HG03039 (cell line): ENCODE results near the gene TEX53.

Source experiments
- ATAC-seq: cut with Tn5 transposase; IDR thresholded peaks from one replicate; pipeline ENCODE4 v1.9.1; 2021; ENCODE audit warnings: mild to moderate bottlenecking, moderate library complexity; ENCODE audit not compliant: unreplicated experiment

The TEX53 gene

GRCh38 chr9:114657705-114658104 lies at the start of gene TEX53:
TSS of gene TEX53 (minus strand) at chr9:114657805. CDS start at chr9:114657774, 31 bp downstream.
- ATAC-seq = no peak

GRCh38 chr9:114706711-114707110 lies 49.1 kb upstream of the TEX53 start:
- ATAC-seq = no peak

GRCh38 chr9:114701988-114702387 lies 44.4 kb upstream of the TEX53 start:
- ATAC-seq = no peak

GRCh38 chr9:114697951-114698351 lies 40.3 kb upstream of the TEX53 start:
- no peak for ATAC-seq

GRCh38 chr9:114696814-114697544 lies 39.4 kb upstream of the TEX53 start:
- peak; percentile 59 for ATAC-seq

- ATAC-seq = no peak
Measured at GRCh38 chr9:114695948-114696347, 38.3 kb upstream of the TEX53 start.

GRCh38 chr9:114694719-114695269 lies 37.2 kb upstream of the TEX53 start:
- peak; percentile 38 for ATAC-seq

- no peak for ATAC-seq
Measured at GRCh38 chr9:114694146-114694545, 36.5 kb upstream of the TEX53 start.

- ATAC-seq = no peak
Measured at GRCh38 chr9:114693248-114693855, 35.7 kb upstream of the TEX53 start.

- ATAC-seq = no peak
Measured at GRCh38 chr9:114691956-114692295, 34.3 kb upstream of the TEX53 start.

GRCh38 chr9:114691046-114691955 lies 33.7 kb upstream of the TEX53 start:
- peak; percentile 65 for ATAC-seq

GRCh38 chr9:114690308-114690707 lies 32.7 kb upstream of the TEX53 start:
- no peak for ATAC-seq

- no peak for ATAC-seq
Measured at GRCh38 chr9:114689813-114690212, 32.2 kb upstream of the TEX53 start.

GRCh38 chr9:114688909-114689610 lies 31.5 kb upstream of the TEX53 start:
- ATAC-seq = no peak

- no peak for ATAC-seq
Measured at GRCh38 chr9:114688379-114688778, 30.8 kb upstream of the TEX53 start.

GRCh38 chr9:114687034-114687433 lies 29.4 kb upstream of the TEX53 start:
- ATAC-seq = no peak

GRCh38 chr9:114685951-114686350 lies 28.3 kb upstream of the TEX53 start:
- no peak for ATAC-seq

GRCh38 chr9:114684036-114684435 lies 26.4 kb upstream of the TEX53 start:
- no peak for ATAC-seq

- ATAC-seq = no peak
Measured at GRCh38 chr9:114682846-114683245, 25.2 kb upstream of the TEX53 start.

- peak; percentile 56 for ATAC-seq
Measured at GRCh38 chr9:114681594-114682332, 24.2 kb upstream of the TEX53 start, which contains the start of gene TEX48. TSS of gene TEX48 (minus strand) at chr9:114682192. CDS start at chr9:114671723, 10,469 bp downstream.
